HEK293 (cell line): ENCODE data around the gene FOXS1.

Source experiments
- ATF2 ChIP-seq: fragments of 450-650 bp; formaldehyde crosslinking; IDR thresholded peaks from 2 replicates; pipeline ENCODE4 v1.5.1; 2016; ENCODE audit warnings: missing biosample characterization, missing genetic modification characterization, low read depth
- BCL11A ChIP-seq: fragments of 450-650 bp; formaldehyde crosslinking; IDR thresholded peaks from 2 replicates; pipeline ENCODE4 v1.5.1; 2016; ENCODE audit warnings: low read depth, missing biosample characterization, missing genetic modification characterization
- CTCF ChIP-seq: fragments of 450-650 bp; formaldehyde crosslinking; IDR thresholded peaks from 2 replicates; pipeline ENCODE4 v1.5.1; 2016; ENCODE audit warnings: missing biosample characterization, missing genetic modification characterization
- ZFP69B ChIP-seq: fragments of 450-650 bp; formaldehyde crosslinking; IDR thresholded peaks from 2 replicates; pipeline ENCODE4 v1.5.1; 2016; ENCODE audit warnings: missing biosample characterization, missing genetic modification characterization
- ZNF146 ChIP-seq: fragments of 450-650 bp; formaldehyde crosslinking; IDR thresholded peaks from 2 replicates; pipeline ENCODE4 v1.5.1; 2016; ENCODE audit warnings: missing biosample characterization, missing genetic modification characterization
- ZNF169 ChIP-seq: fragments of 450-650 bp; formaldehyde crosslinking; IDR thresholded peaks from 2 replicates; pipeline ENCODE4 v1.5.1; 2016; ENCODE audit warnings: missing biosample characterization, missing genetic modification characterization
- ZNF184 ChIP-seq: fragments of 450-650 bp; IDR thresholded peaks from 2 replicates; pipeline ENCODE4 v1.5.1; 2018; ENCODE audit warnings: missing biosample characterization, mild to moderate bottlenecking, missing genetic modification characterization
- ZNF24 ChIP-seq: fragments of 450-650 bp; formaldehyde crosslinking; IDR thresholded peaks from 2 replicates; pipeline ENCODE4 v1.5.1; 2016; ENCODE audit warnings: missing biosample characterization, missing genetic modification characterization
- ZNF48 ChIP-seq: fragments of 450-650 bp; formaldehyde crosslinking; IDR thresholded peaks from 2 replicates; pipeline ENCODE4 v1.5.1; 2016; ENCODE audit warnings: missing biosample characterization, missing genetic modification characterization

GRCh38 chr20:31843288-31843687 lies 2.1 kb downstream of the FOXS1 start:
- TF ChIP-seq ZNF146 (tag by site-specific recombination) (no peak), ZNF48 (tag by site-specific recombination) (no peak), ZNF184 (no peak), CTCF (tag by site-specific recombination) (no peak), ZFP69B (tag by site-specific recombination) (no peak), BCL11A (tag by site-specific recombination) (no peak), ZNF169 (tag by site-specific recombination) (no peak), ATF2 (tag by site-specific recombination) (no peak), ZNF24 (tag by site-specific recombination) (no peak)
